Hepatocyte (in vitro differentiated cells): ENCODE measurements around the gene MAD1L1.

Experiments used
- EZH2 ChIP-seq: fragments of 200-600 bp; sonication (generic); IDR thresholded peaks from 2 replicates; pipeline ENCODE4 v1.6.1; 2016; ENCODE audit warnings: antibody characterized with exemption, mild to moderate bottlenecking, borderline replicate concordance
- TF ChIP-seq, protein P1 (sequence below): fragments of 200-600 bp; sonication (generic); IDR thresholded peaks from 2 replicates; pipeline ENCODE4 v1.5.1; 2016; ENCODE audit warnings: antibody characterized with exemption, mild to moderate bottlenecking; ENCODE audit not compliant: poor library complexity

DNA sequence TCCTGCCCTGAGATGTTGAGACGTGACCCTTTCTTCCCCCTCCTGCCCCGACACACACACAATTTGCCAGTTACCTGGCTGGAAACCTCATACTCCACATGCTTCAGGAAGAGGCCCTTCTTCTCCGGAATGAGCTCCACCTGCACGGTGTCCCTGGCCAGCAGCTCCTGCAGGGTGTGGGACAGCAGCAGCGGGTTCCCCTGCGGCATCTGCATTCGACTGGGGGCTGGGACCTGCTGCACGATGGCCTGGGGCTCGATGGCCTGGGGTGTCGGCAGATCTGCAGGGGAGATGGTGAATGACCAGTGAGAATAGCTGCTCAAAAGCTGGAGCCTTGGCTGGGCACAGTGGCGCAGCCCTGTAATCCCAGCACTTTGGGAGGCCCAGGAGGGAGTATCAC is 45.3 kb upstream of the MAD1L1 start:
- TF ChIP-seq, protein P1, sequence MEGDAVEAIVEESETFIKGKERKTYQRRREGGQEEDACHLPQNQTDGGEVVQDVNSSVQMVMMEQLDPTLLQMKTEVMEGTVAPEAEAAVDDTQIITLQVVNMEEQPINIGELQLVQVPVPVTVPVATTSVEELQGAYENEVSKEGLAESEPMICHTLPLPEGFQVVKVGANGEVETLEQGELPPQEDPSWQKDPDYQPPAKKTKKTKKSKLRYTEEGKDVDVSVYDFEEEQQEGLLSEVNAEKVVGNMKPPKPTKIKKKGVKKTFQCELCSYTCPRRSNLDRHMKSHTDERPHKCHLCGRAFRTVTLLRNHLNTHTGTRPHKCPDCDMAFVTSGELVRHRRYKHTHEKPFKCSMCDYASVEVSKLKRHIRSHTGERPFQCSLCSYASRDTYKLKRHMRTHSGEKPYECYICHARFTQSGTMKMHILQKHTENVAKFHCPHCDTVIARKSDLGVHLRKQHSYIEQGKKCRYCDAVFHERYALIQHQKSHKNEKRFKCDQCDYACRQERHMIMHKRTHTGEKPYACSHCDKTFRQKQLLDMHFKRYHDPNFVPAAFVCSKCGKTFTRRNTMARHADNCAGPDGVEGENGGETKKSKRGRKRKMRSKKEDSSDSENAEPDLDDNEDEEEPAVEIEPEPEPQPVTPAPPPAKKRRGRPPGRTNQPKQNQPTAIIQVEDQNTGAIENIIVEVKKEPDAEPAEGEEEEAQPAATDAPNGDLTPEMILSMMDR, result no peak
- TF ChIP-seq EZH2, result no peak
